ENCODE data around the gene SELENOO.

Gene SELENOO

DNA sequence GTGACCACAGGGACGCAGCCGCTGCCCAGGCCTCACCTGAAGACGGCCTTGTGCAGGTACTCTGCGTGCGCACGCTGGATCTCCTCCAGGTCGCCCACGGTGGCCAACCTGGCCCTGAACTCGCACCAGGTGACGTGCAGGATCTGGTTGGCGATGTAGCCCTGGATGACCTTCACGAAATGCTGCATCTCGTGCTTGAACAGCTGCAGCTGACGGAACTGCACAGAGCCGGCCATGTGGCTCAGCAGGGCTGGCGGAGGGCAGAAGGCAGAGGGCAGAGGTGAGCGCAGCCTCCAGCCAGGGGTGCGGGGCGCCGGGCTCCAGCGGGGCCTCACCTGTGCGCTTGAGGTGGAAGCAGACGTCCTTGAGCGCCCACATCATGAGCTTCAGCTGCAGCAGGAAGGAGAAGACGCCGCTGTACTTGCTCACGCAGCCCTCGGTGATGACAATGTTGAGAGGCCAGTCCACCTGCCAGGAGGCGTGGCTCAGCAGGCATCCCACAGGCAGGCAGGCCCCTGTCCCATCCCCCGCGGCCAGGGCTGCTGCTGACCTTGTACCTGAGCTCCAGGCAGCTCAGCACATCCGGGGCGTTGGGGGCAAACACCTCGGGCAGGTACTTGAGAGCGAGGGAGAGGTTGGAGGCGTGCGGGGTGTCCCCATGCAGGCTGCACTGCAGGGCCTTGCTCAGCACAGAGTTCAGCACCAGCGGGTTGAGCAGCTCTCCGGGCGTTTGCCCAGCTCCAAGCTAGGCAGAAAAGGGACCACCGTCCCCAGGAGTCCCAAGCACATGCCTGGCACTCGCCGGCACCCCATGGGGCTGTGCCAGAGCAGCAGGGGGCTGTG lies 17.6 kb downstream of the SELENOO start:
- no peaks in the 10 kb centered on the region for H3K4me1 ChIP-seq (ENCODE audit: insufficient read depth, poor library complexity, severe bottlenecking)
- H3K36me3 ChIP-seq (ENCODE audit: low read depth), result peaks cover 64% of the 10 kb centered on the region

DNA sequence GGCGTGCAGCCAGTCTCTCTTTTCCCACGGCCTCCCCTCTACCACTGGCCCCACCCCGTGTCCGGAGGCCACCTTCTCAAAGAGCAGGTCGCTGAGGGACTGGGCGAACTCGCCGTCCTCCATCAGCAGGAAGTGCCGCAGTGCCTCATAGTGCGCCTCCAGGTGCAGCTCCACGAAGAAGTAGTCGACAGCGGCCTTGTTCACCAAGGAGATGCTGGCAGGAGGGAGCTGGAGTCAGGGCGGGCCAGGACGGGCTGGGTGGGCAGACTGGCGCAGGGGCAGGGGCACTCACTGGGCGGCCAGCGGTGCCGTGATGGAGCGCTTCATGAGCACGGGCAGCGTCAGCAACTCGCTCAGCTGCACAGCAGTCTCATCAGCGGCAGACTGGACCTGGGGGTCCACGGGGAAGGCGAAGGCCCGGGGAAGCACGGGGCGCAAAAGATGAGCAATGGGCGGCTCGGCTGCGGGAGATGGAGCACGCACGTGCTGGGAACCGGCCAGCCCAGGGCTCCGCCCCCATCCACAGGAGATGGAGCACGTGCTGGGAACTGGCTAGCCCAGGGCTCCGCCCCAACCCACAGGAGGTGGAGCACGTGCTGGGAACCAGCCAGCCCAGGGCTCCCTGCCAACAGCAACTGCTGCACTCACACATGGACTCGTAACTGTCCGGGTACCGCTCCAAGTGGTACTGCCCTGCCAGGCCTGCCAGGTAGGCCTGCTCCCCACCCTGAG lies 18.4 kb downstream of the SELENOO start:
- no peaks in the 10 kb centered on the region for H3K27me3 ChIP-seq (ENCODE audit: insufficient read depth, poor library complexity, severe bottlenecking)
- no peak overlapping the region for H3K27ac ChIP-seq (ENCODE audit: poor library complexity, severe bottlenecking)
- H3K9me3 ChIP-seq (ENCODE audit: severe bottlenecking), result no peaks in the 10 kb centered on the region
- no peak overlapping the region for H3K4me3 ChIP-seq (ENCODE audit: severe bottlenecking)
- ATAC-seq (ENCODE audit: low read depth), result peak; percentile 55
- no peaks in the 10 kb centered on the region for H3K4me1 ChIP-seq (ENCODE audit: insufficient read depth, poor library complexity, severe bottlenecking)
- H3K36me3 ChIP-seq (ENCODE audit: low read depth), result peaks cover 60% of the 10 kb centered on the region
- TF ChIP-seq CTCF (IDR thresholded peaks at IDR 0.05; ENCODE audit: poor library complexity, severe bottlenecking), result no peak
- DNase-seq (ENCODE audit: low spot score), result peak; percentile 65

More for the DNA sequence above, 17.6 kb downstream of the SELENOO start:
- Histone ChIP-seq H3K27me3 (ENCODE audit: insufficient read depth, poor library complexity, severe bottlenecking) (no peaks in the 10 kb centered on the region), H3K9me3 (ENCODE audit: severe bottlenecking) (no peaks in the 10 kb centered on the region), H3K4me3 (ENCODE audit: severe bottlenecking) (no peak overlapping the region), H3K27ac (ENCODE audit: poor library complexity, severe bottlenecking) (no peak overlapping the region)
- peak; percentile 61 for DNase-seq (ENCODE audit: low spot score)
- TF ChIP-seq CTCF (IDR thresholded peaks at IDR 0.05; ENCODE audit: poor library complexity, severe bottlenecking), result no peak
- no peak for ATAC-seq (ENCODE audit: low read depth)

DNA sequence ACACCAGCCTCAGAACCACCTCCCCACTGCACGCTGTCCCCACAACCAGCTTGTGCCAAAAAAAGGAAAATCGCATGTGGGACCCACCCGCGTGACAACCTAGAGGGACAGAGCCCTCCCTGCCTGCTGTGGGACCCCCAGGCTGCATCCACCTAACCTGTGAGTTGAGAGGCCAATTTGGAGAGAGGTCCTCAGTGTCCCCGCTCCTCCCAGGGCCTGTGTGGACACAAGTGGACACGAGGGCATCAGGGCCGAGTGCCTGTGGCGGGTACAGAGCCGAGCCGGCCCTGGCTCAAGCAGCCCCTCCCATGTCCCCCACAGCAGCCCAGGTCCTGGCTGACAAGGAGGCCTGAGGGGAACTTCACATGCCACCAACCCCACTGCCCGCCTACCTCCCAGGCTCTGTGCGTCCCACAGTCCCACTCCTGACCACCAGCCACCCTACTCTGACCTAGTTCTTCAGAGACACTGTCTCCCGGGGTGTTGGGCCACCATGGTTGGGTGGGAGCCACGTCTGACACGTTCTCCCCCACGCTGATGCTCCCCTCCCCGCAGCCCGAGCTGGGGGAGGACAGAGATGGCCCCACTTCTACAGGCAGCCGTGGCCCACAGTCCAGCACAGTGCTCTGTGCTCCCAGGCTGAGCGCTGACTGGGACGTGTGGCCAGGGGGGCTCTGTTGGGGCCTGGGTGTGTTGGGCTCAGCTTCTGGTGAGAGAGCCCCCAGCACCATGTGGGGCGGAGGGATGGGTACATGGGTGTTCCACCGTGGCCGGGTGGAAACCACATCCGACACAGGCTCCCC lies 19.2 kb downstream of the SELENOO start:
- no peak for TF ChIP-seq CTCF (IDR thresholded peaks at IDR 0.05; ENCODE audit: poor library complexity, severe bottlenecking)
- Histone ChIP-seq H3K27me3 (ENCODE audit: insufficient read depth, poor library complexity, severe bottlenecking) (no peaks in the 10 kb centered on the region), H3K9me3 (ENCODE audit: severe bottlenecking) (no peaks in the 10 kb centered on the region), H3K4me3 (ENCODE audit: severe bottlenecking) (no peak overlapping the region), H3K36me3 (ENCODE audit: low read depth) (peaks cover 56% of the 10 kb centered on the region), H3K27ac (ENCODE audit: poor library complexity, severe bottlenecking) (no peak overlapping the region), H3K4me1 (ENCODE audit: insufficient read depth, poor library complexity, severe bottlenecking) (no peaks in the 10 kb centered on the region)
- ATAC-seq (ENCODE audit: low read depth) (no peak), DNase-seq (ENCODE audit: low spot score) (peak; percentile 48)

GRCh38 chr22:50220603-50221409 lies 20.0 kb downstream of the SELENOO start:
- Histone ChIP-seq H3K9me3 (ENCODE audit: severe bottlenecking) (no peaks in the 10 kb centered on the region), H3K36me3 (ENCODE audit: low read depth) (peaks cover 56% of the 10 kb centered on the region), H3K4me1 (ENCODE audit: insufficient read depth, poor library complexity, severe bottlenecking) (no peaks in the 10 kb centered on the region), H3K27ac (ENCODE audit: poor library complexity, severe bottlenecking) (no peak overlapping the region), H3K27me3 (ENCODE audit: insufficient read depth, poor library complexity, severe bottlenecking) (no peaks in the 10 kb centered on the region), H3K4me3 (ENCODE audit: severe bottlenecking) (no peak overlapping the region)
- ATAC-seq (ENCODE audit: low read depth) (no peak), DNase-seq (ENCODE audit: low spot score) (peak; percentile 68)
- no peak for TF ChIP-seq CTCF (IDR thresholded peaks at IDR 0.05; ENCODE audit: poor library complexity, severe bottlenecking)
